Activated CD8-positive, alpha-beta T cell treated with anti-CD3 and anti-CD28 coated beads for 36 hours (primary cell): Measurements from ENCODE around the gene VAV1. TPM values are rescaled to one million over a fixed set of nuclear protein-coding genes. Genes with fewer than 3 reads are reported as not detected.

Source experiments
- ATAC-seq: fragments of 200-7000 bp; cut with Tn5 transposase; one replicate; pipeline ENCODE4 v1.10.0; 2021; ENCODE audit warnings: mild to moderate bottlenecking, moderate library complexity
- CTCF ChIA-PET: fragments of 350-600 bp; sonication (Branson Sonifier 250); formaldehyde crosslinking; loops from one replicate; lab custom pipeline; 2021; ENCODE audit warnings: antibody characterized with exemption; lab: Charles Lee
- POLR2A ChIA-PET: fragments of 350-600 bp; sonication (Branson Sonifier 250); formaldehyde crosslinking; loops from one replicate; lab custom pipeline; 2021; ENCODE audit warnings: antibody characterized with exemption; lab: Charles Lee
- DNase-seq: peaks from one replicate; pipeline ENCODE4 v3.0.0-alpha.2; 2020
- H3K27ac Mint-ChIP-seq: one replicate; pipeline ENCODE4 v1.8.0; 2021; ENCODE audit warnings: mild to moderate bottlenecking, mixed read lengths
- H3K27me3 Mint-ChIP-seq: one replicate; pipeline ENCODE4 v1.8.0; 2021; ENCODE audit warnings: mixed read lengths
- H3K36me3 Mint-ChIP-seq: one replicate; pipeline ENCODE4 v1.8.0; 2021; ENCODE audit warnings: low read depth, mixed read lengths
- H3K4me1 Mint-ChIP-seq: one replicate; pipeline ENCODE4 v1.8.0; 2021; ENCODE audit warnings: low read depth, mixed read lengths
- H3K4me3 Mint-ChIP-seq: one replicate; pipeline ENCODE4 v1.8.0; 2021; ENCODE audit warnings: mild to moderate bottlenecking, moderate library complexity, mixed read lengths
- H3K9me3 Mint-ChIP-seq: one replicate; pipeline ENCODE4 v1.8.0; 2021; ENCODE audit warnings: mixed read lengths
- intact Hi-C: fragments of 100-400 bp; cut with micrococcal nuclease; formaldehyde crosslinking; loops from one replicate; pipeline ENCODE4 v1.10.0; 2022
- total RNA-seq, 2 experiments: library from RNA; stranded (reverse); gene quantifications; one replicate each; pipeline ENCODE4 v1.2.3, GENCODE V29; 2021
- TF ChIP-seq, protein P1 (sequence below): fragments of 200-600 bp; IDR thresholded peaks from one replicate; pipeline ENCODE4 v1.8.0; 2022; ENCODE audit warnings: antibody characterized with exemption, mild to moderate bottlenecking

VAV1 gene
- total RNA-seq, 2 experiments from 2014 or later = 61.7 to 65.4 TPM

DNA sequence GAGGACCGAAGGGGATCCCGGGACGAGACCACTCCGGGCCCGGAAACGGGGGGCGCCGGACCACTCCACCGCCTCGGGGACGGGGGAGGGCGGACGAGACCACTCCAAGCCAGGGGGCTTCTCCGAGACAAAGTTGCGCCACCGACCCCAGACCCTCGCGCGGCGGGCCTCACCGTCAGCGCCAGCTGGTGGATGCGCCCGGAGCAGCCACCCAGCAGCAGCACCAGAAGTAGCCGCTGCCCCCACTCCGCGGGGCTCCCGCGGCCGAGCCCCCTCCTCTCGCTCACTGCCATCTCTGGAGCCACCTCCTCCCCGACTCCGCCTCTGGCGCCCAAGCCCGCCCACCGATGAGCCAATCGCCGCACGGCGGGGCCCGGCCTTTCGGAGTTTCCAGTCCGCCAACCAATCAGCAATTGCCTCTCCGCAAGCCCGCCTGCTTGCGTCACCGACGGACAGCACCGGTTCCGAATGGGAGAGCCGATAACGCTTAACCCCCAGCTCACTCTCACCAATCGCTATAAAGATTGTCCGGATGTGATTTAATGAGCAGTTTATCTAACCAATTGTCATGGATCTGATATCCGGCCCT lies 35.1 kb upstream of the VAV1 start, which contains the start of gene GPR108:
GPR108 (minus strand) TSS at position 297 of the 589 bp plus-strand sequence; CDS start at position 293, 4 bp downstream.
- no peaks in the 10 kb centered on the region for H3K27me3 Mint-ChIP-seq
- TF ChIP-seq, protein P1, sequence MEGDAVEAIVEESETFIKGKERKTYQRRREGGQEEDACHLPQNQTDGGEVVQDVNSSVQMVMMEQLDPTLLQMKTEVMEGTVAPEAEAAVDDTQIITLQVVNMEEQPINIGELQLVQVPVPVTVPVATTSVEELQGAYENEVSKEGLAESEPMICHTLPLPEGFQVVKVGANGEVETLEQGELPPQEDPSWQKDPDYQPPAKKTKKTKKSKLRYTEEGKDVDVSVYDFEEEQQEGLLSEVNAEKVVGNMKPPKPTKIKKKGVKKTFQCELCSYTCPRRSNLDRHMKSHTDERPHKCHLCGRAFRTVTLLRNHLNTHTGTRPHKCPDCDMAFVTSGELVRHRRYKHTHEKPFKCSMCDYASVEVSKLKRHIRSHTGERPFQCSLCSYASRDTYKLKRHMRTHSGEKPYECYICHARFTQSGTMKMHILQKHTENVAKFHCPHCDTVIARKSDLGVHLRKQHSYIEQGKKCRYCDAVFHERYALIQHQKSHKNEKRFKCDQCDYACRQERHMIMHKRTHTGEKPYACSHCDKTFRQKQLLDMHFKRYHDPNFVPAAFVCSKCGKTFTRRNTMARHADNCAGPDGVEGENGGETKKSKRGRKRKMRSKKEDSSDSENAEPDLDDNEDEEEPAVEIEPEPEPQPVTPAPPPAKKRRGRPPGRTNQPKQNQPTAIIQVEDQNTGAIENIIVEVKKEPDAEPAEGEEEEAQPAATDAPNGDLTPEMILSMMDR = no peak
- H3K4me3 Mint-ChIP-seq = peak within 1 kb of the TSS; percentile 98
- peak; percentile 75 for ATAC-seq
- H3K36me3 Mint-ChIP-seq = peaks cover 27% of the 10 kb centered on the region
- intact Hi-C loops = loop anchor here (1.0 to 10.0 kb wide), 4 partner anchors 29 to 223 kb away; partner anchors contain the start of gene SH2D3A
- POLR2A ChIA-PET = interaction anchor here (0.6 to 2.9 kb wide), 15 partner anchors 12 to 221 kb away, joined by 3 to 15 read pairs (median 4); partner anchors contain the start of genes TNFSF14 and VAV1
- CTCF ChIA-PET = interaction anchor here (0.7 to 4.6 kb wide), 18 partner anchors 10 to 221 kb away, joined by 3 to 73 read pairs (median 8); partner anchors contain the start of genes TNFSF14 and VAV1
- peak; percentile 100 for DNase-seq
- H3K9me3 Mint-ChIP-seq = no peaks in the 10 kb centered on the region
- peak within 1 kb of the TSS; percentile 99 for H3K27ac Mint-ChIP-seq
- peaks cover 38% of the 10 kb centered on the region for H3K4me1 Mint-ChIP-seq

DNA sequence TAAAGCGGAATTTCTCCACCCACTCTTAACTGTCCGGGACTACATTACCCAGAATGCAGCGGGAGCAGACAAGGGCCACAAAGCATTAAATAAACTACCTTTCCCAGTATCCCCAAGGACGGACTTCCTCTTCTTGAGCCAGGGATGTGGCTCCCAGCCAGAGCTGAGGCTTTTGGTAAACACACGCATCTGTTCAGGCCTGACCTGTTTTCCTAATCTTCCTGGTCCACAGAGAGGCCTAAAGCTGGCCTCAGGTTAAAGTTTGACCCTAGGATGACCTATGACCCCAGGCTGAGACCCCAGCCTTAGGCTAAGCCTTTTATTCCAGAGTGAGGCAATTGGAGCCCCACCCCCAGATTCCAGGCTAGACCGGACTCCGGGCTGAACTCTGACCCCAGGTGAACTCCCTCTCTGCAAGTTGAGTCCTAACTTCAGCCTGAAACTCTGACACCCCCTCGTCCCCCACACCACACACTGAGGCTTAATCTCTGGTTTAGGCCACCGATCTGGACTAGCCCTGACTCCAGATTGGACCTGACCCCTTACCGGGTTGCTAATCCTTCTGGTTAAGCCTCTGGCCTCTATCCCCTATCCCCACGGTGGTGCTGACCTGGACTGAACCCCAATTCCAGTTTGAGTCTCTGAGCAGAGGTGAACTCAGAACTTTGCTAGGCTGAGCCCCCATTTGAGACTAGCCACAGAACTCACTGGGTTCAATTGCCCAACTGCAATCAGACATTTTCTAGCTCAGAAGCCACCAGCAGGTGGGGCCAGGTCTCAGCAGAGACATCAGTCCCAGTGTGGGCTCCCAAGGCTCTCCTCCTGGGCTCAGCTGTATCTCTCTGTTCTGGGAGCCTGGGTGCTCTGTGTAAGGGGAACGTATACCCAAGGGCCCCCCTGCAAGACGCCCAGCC lies 34.4 kb upstream of the VAV1 start:
- Mint-ChIP-seq H3K4me1 (peaks cover 38% of the 10 kb centered on the region), H3K4me3 (peak overlapping the region; percentile 98), H3K9me3 (no peaks in the 10 kb centered on the region), H3K27ac (peak overlapping the region; percentile 99), H3K36me3 (peaks cover 25% of the 10 kb centered on the region), H3K27me3 (no peaks in the 10 kb centered on the region)
- ATAC-seq = peak; percentile 17
- DNase-seq = peak; percentile 95
- ChIA-PET POLR2A (interaction anchor here (0.6 to 2.9 kb wide), 10 partner anchors 13 to 233 kb away, joined by 3 to 14 read pairs (median 4); partner anchors contain the start of gene VAV1), CTCF (interaction anchor here (0.6 to 4.6 kb wide), 25 partner anchors 10 to 221 kb away, joined by 3 to 73 read pairs (median 5); partner anchors contain the start of genes TNFSF14 and VAV1)
- TF ChIP-seq, protein P1 = peak; percentile 74
- intact Hi-C loops = loop anchor here (1.0 to 10.0 kb wide), 4 partner anchors 29 to 223 kb away; partner anchors contain the start of gene SH2D3A

GRCh38 chr19:6738787-6739389 lies 33.6 kb upstream of the VAV1 start:
- TF ChIP-seq, protein P1 = no peak
- Mint-ChIP-seq H3K27me3 (no peaks in the 10 kb centered on the region), H3K9me3 (no peaks in the 10 kb centered on the region), H3K27ac (peak overlapping the region; percentile 99), H3K4me3 (peak overlapping the region; percentile 98), H3K4me1 (peaks cover 38% of the 10 kb centered on the region), H3K36me3 (peaks cover 24% of the 10 kb centered on the region)
- POLR2A ChIA-PET = interaction anchor here (1.5 to 1.6 kb wide), 2 partner anchors 35 to 124 kb away, joined by 4 to 14 read pairs; no protein-coding TSS in a partner anchor
- ATAC-seq (no peak), DNase-seq (peak; percentile 47)
- CTCF ChIA-PET = interaction anchor here (0.8 to 4.6 kb wide), 13 partner anchors 9 to 222 kb away, joined by 3 to 73 read pairs (median 10); partner anchors contain the start of gene VAV1
- intact Hi-C loops = loop anchor here (5.0 to 10.0 kb wide), 2 partner anchors 77 to 224 kb away; no protein-coding TSS in a partner anchor

- ChIA-PET POLR2A (no interaction called here), CTCF (interaction anchor here (1.4 to 4.6 kb wide), 6 partner anchors 30 to 128 kb away, joined by 3 to 73 read pairs (median 14); partner anchors contain the start of gene VAV1)
- H3K27ac Mint-ChIP-seq = peak within 1 kb of the TSS; percentile 99
- peak within 1 kb of the TSS; percentile 98 for H3K4me3 Mint-ChIP-seq
- peak; percentile 6 for ATAC-seq
- intact Hi-C loops = loop anchor here (5.0 to 10.0 kb wide), 2 partner anchors 77 to 225 kb away; no protein-coding TSS in a partner anchor
- no peaks in the 10 kb centered on the region for H3K27me3 Mint-ChIP-seq
- peaks cover 25% of the 10 kb centered on the region for H3K36me3 Mint-ChIP-seq
- H3K4me1 Mint-ChIP-seq = peaks cover 38% of the 10 kb centered on the region
- TF ChIP-seq, protein P1 = no peak
- H3K9me3 Mint-ChIP-seq = no peaks in the 10 kb centered on the region
- DNase-seq = peak; percentile 88
These were observed 33.1 kb upstream of the VAV1 start, which contains the start of gene TRIP10 for GRCh38 chr19:6739390-6739882. TRIP10 (plus strand) TSS chr19:6739680; CDS start chr19:6739762, 82 bp downstream.
